ES-I3 (cell line): ENCODE results near the gene BTBD9.
"Not testable (repeated sequence)": the region's sequence is repeated elsewhere in the genome, so short reads cannot be mapped to it uniquely, and the experiment has no call there.

ENCODE experiments used
- H3K36me3 ChIP-seq: 2 replicates; pipeline ENCODE4 v1.6.1; 2013; ENCODE audit warnings: mild to moderate bottlenecking, low read length, control low read depth, moderate library complexity; ENCODE audit not compliant: insufficient read depth
- H3K4me1 ChIP-seq: 2 replicates; pipeline ENCODE4 v1.6.1; 2013; ENCODE audit warnings: mild to moderate bottlenecking, control low read depth, low read length; ENCODE audit not compliant: insufficient read depth
- H3K9ac ChIP-seq: 2 replicates; pipeline ENCODE4 v1.6.1; 2013; ENCODE audit warnings: low read depth, mild to moderate bottlenecking, low read length, moderate library complexity
- H3K9me3 ChIP-seq: 2 replicates; pipeline ENCODE4 v1.6.1; 2013; ENCODE audit warnings: mild to moderate bottlenecking, low read length, moderate library complexity; ENCODE audit not compliant: control insufficient read depth, insufficient read depth

BTBD9 gene

DNA sequence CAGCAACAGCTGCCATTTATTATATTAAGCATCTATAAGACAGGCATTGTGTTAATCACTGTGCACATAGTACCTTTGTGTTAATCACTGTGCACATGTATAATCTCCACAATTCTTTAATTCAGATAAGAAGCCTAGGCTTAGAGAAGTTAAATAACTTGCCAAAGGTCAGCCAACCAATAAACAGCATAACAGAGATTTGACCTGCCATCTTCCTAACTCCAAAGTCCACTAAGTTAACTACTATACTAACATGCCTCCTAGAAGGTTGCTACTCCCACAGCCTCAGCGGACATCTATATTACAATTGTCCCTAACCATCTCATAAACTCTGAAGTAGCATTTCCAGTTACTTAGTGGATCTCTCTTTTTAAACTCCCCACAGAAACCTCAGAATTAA, 3.7 kb downstream of the BTBD9 start:
- no peaks in the 10 kb centered on the region; the same call in 1 of the 2 replicates for H3K9me3 ChIP-seq
- H3K9ac ChIP-seq: no peak overlapping the region
- H3K4me1 ChIP-seq: no peaks in the 10 kb centered on the region; the same call in 1 of the 2 replicates
- H3K36me3 ChIP-seq: no peaks in the 10 kb centered on the region

- no peak overlapping the region for H3K9ac ChIP-seq
- H3K4me1 ChIP-seq: no peaks in the 10 kb centered on the region; the same call in 1 of the 2 replicates
- no peaks in the 10 kb centered on the region for H3K36me3 ChIP-seq
- no peaks in the 10 kb centered on the region; the same call in 1 of the 2 replicates for H3K9me3 ChIP-seq
These were observed 5.2 kb downstream of the BTBD9 start for GRCh38 chr6:38634518-38634917.

GRCh38 chr6:38632490-38632889, 7.2 kb downstream of the BTBD9 start:
- Histone ChIP-seq H3K9ac (no peak overlapping the region), H3K36me3 (no peaks in the 10 kb centered on the region), H3K4me1 (no peaks in the 10 kb centered on the region), H3K9me3 (no peaks in the 10 kb centered on the region; the same call in 1 of the 2 replicates)

DNA sequence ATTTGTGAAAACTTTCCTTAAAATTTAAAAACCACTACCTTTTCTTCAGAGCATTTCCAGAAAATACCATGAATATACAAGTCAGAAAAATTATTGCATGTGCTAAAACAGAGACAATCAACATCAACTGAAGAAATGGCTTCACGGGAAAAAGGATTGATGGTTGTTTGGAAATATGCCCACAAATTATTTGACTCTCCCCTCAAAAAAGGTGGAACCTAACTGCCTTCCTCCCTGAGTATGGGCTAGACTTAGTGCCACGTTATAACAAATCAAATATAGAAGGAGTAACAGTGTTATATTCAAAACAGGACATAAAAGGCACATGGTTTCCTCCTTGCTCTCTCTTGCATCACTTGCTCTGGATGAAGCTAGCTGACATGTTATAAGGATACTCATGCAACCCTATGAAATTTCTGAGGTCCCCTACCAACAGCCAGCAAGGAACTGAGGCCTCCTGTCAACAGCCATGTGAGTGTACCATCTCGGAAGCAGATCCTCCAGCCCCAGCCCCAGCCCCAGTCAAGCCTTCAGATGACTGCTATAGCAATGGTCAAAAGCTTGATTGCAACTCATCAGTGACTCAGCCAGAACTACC, 8.4 kb downstream of the BTBD9 start:
- Histone ChIP-seq H3K36me3 (no peaks in the 10 kb centered on the region), H3K9ac (no peak overlapping the region), H3K9me3 (no peaks in the 10 kb centered on the region; the same call in none of the 2 replicates), H3K4me1 (no peaks in the 10 kb centered on the region)

DNA sequence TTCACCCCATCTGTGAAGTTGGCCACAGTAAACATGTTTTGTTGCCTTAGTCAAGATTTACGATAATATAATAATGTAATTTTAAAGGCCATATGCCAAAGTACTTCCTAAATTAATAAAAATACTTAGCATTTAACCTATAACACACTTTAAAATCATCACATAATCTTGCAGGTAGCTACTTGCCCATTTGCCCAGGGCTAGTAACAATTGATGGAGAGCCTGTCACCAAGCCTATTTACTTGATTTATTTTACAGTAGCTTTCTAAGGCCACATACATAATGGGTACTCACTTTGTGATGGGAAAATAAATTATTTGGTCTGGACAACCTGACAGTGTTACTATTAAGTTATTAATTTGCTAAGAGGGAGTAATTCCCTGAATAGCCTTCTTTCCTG, 14.5 kb downstream of the BTBD9 start:
- Histone ChIP-seq H3K9ac (no peak overlapping the region), H3K4me1 (no peaks in the 10 kb centered on the region), H3K36me3 (no peaks in the 10 kb centered on the region), H3K9me3 (no peaks in the 10 kb centered on the region; the same call in 1 of the 2 replicates)

- H3K9me3 ChIP-seq, H3K9ac ChIP-seq, H3K36me3 ChIP-seq: not testable (repeated sequence)
- H3K4me1 ChIP-seq: peaks cover 10% of the 10 kb centered on the region
These were observed 20.4 kb downstream of the BTBD9 start for GRCh38 chr6:38619342-38619741.

GRCh38 chr6:38618301-38618700, 21.4 kb downstream of the BTBD9 start:
- H3K9me3 ChIP-seq, H3K9ac ChIP-seq, H3K36me3 ChIP-seq: not testable (repeated sequence)
- H3K4me1 ChIP-seq: peaks cover 10% of the 10 kb centered on the region

GRCh38 chr6:38617856-38618255, 21.9 kb downstream of the BTBD9 start:
- peaks cover 10% of the 10 kb centered on the region for H3K4me1 ChIP-seq
- no peaks in the 10 kb centered on the region for H3K9me3 ChIP-seq
- no peak overlapping the region for H3K9ac ChIP-seq
- no peaks in the 10 kb centered on the region for H3K36me3 ChIP-seq

DNA sequence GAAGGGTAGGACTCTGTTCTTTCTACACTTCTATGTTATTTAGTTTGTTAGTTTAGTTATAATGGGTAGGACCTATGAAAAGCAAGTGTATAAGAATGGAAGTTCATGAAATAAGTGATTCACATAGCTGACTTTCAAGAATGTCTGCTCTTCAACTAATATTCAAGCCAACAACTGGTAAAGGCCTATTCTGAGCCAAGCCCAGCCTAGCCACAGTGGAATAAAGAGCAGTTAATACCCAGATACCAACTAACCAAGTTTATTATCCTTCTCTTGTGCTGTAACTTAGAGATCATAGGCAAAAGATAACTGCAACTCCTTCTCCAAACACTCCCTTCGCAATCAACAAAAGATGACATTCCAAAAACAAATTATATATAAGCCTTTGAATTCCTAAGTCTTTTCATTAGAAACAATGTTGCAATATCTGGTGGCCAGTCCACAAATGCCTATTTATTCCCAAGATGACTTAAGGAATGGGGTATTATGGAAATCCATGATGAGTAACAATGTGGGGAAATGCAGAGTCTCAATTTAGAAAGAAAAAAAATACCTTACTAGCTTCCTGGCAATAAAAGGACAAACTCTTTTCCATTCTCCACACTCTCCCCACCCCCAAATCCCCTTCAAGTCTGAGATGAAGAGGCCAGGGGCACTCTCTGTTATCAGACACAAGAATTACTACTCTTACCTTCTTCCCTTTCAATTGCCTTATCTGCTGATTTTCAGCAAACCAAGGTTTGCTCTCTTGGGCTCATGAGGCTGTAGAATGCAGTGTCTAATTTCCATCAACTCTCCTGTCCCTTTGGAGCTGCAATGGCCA, 27.4 kb downstream of the BTBD9 start:
- no peaks in the 10 kb centered on the region for H3K9me3 ChIP-seq
- H3K36me3 ChIP-seq: no peaks in the 10 kb centered on the region
- no peaks in the 10 kb centered on the region; the same call in 1 of the 2 replicates for H3K4me1 ChIP-seq
- H3K9ac ChIP-seq: no peak overlapping the region

DNA sequence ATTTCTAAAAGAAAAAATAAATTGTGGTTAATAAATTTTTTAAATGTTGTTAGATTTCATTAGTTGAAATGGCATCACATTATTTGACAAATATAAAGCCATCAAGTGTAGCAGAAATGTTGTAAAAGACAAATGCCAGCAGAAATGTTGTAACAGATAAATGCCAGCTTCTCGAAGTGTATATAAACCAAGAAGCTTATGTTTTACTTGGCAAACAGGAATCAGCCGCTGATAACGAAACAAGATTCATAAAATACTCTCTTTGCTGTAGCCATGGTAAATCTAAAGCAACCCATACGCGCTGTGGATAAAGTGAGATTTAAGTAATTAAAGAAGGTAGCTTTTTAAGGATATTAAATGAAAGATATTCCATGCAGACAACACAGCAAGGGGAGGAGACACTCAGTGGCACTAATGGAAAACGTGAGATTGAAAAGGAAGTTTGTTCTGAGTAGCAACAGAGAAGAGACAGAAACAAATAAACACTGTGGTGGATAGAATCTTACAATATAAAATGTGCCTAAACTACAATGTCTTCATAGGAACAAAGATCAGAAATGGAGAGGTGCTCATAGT, 29.6 kb downstream of the BTBD9 start:
- Histone ChIP-seq H3K36me3 (no peaks in the 10 kb centered on the region), H3K4me1 (no peaks in the 10 kb centered on the region; the same call in 1 of the 2 replicates), H3K9me3 (no peaks in the 10 kb centered on the region), H3K9ac (no peak overlapping the region)

GRCh38 chr6:38604700-38605099, 35.0 kb downstream of the BTBD9 start:
- Histone ChIP-seq H3K9me3 (no peaks in the 10 kb centered on the region), H3K4me1 (peaks cover 6% of the 10 kb centered on the region; the same call in 1 of the 2 replicates), H3K36me3 (no peaks in the 10 kb centered on the region), H3K9ac (no peak overlapping the region)

DNA sequence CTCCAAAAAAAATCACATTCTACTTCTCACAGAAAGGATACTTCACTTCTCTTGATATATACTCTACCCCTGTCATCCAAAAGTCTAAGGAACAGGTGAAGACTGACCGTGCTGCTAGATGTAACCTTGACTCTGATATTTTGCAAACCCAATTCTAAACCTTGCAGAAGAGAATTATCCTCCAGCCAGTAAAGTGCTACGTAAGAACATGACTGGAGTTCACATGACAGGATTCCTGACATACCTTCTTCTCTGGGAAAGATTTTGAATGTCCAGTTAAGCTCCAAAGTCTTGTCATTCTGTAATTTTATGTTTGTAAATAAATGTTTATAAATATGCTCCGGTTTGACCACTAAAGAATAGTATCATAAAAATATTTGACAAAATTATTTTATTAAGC, 35.8 kb downstream of the BTBD9 start:
- H3K36me3 ChIP-seq: no peaks in the 10 kb centered on the region
- peaks cover 6% of the 10 kb centered on the region; the same call in 1 of the 2 replicates for H3K4me1 ChIP-seq
- no peak overlapping the region for H3K9ac ChIP-seq
- H3K9me3 ChIP-seq: no peaks in the 10 kb centered on the region

- Histone ChIP-seq H3K9me3 (no peaks in the 10 kb centered on the region), H3K36me3 (no peaks in the 10 kb centered on the region)
These were observed 36.2 kb downstream of the BTBD9 start for GRCh38 chr6:38603496-38603895.

GRCh38 chr6:38599966-38600550, 39.7 kb downstream of the BTBD9 start:
- H3K4me1 ChIP-seq: peaks cover 6% of the 10 kb centered on the region; the same call in 1 of the 2 replicates
- H3K9me3 ChIP-seq: no peaks in the 10 kb centered on the region
- no peak overlapping the region for H3K9ac ChIP-seq
- H3K36me3 ChIP-seq: no peaks in the 10 kb centered on the region

More at GRCh38 chr6:38603496-38603895, 36.2 kb downstream of the BTBD9 start:
- peaks cover 6% of the 10 kb centered on the region; the same call in 1 of the 2 replicates for H3K4me1 ChIP-seq
- no peak overlapping the region for H3K9ac ChIP-seq
